HepG2 (cell line): ENCODE results near the gene ITCH. TPM values are rescaled to one million over a fixed set of nuclear protein-coding genes. Genes with fewer than 3 reads are reported as not detected.
A peak's percentile ranks its signal among the peaks of the same experiment; 100 is the strongest.

ENCODE experiments used
- FOXK1 ChIP-seq: sonication (generic); formaldehyde crosslinking; IDR thresholded peaks from 2 replicates; pipeline ENCODE4 v1.4.0; 2020; ENCODE audit warnings: low read depth, missing genetic modification reagents, borderline replicate concordance
- HMG20B ChIP-seq: conservative IDR thresholded peaks from 2 replicates; pipeline ENCODE4 v1.6.1; 2016; ENCODE audit warnings: missing genetic modification reagents, missing compliant biosample characterization
- JUNB ChIP-seq: sonication (generic); formaldehyde crosslinking; IDR thresholded peaks from 2 replicates; pipeline ENCODE4 v1.8.0; 2022; ENCODE audit warnings: missing genetic modification reagents, mild to moderate bottlenecking, borderline replicate concordance
- REL ChIP-seq: sonication (generic); formaldehyde crosslinking; conservative IDR thresholded peaks from 2 replicates; pipeline ENCODE4 v1.8.0; 2022; ENCODE audit warnings: mild to moderate bottlenecking, missing genetic modification reagents, moderate library complexity
- RFX3 ChIP-seq: IDR thresholded peaks from 2 replicates; pipeline ENCODE4 v1.6.1; 2016; ENCODE audit warnings: missing biosample characterization, missing genetic modification reagents
- TAF1 ChIP-seq: sonication (generic); formaldehyde crosslinking; IDR thresholded peaks from 2 replicates; pipeline ENCODE4 v1.4.0; 2020; ENCODE audit warnings: missing genetic modification reagents
- ZNF160 ChIP-seq: sonication (generic); formaldehyde crosslinking; IDR thresholded peaks from 2 replicates; pipeline ENCODE4 v1.8.0; 2022; ENCODE audit warnings: mild to moderate bottlenecking, inconsistent platforms, missing genetic modification reagents
- ZNF260 ChIP-seq: sonication (generic); formaldehyde crosslinking; IDR thresholded peaks from 2 replicates; pipeline ENCODE4 v1.4.0; 2020; ENCODE audit warnings: missing genetic modification reagents, low read depth, mild to moderate bottlenecking, borderline replicate concordance
- ZNF33B ChIP-seq: sonication (generic); formaldehyde crosslinking; IDR thresholded peaks from 2 replicates; pipeline ENCODE4 v1.5.1; 2020; ENCODE audit warnings: mild to moderate bottlenecking, missing genetic modification reagents
- ZNF780A ChIP-seq: sonication (generic); formaldehyde crosslinking; IDR thresholded peaks from 2 replicates; pipeline ENCODE4 v1.8.0; 2022; ENCODE audit warnings: mild to moderate bottlenecking, missing genetic modification reagents, moderate library complexity
- ZNF841 ChIP-seq: sonication (generic); formaldehyde crosslinking; IDR thresholded peaks from 2 replicates; pipeline ENCODE4 v1.8.1; 2023; ENCODE audit warnings: missing genetic modification reagents, borderline replicate concordance
- polyA plus RNA-seq, 8 experiments: library from polyadenylated mRNA; depleted of rRNA in 3 of 8; stranded (reverse) in 7 of 8; unstranded in 1 of 8; fragments of >200 nt; fragmentation: Illumina TruSeq in 4 of 8; extraction: Trizol in 4 of 8; gene quantifications; 2 replicates each; pipeline versions ENCODE4 v1.2.1 to v1.2.3, GENCODE V29; 2011 to 2016; ENCODE audit warnings: low read depth in 4 of 8, missing spikeins in 1 of 8, mixed read lengths in 1 of 8; ENCODE audit not compliant: insufficient read depth in 1 of 8
- total RNA-seq, 5 experiments: library from RNA; depleted of rRNA; stranded (reverse); fragments of >200 nt; fragmentation: Illumina TruSeq; extraction: Trizol; gene quantifications; 2 replicates each; pipeline ENCODE4 v1.2.3, GENCODE V29; 2016; ENCODE audit warnings: low read depth in 1 of 5
- TF ChIP-seq, protein P1 (sequence below): IDR thresholded peaks from 2 replicates; pipeline ENCODE4 v1.6.1; 2018; ENCODE audit warnings: missing genetic modification reagents, mild to moderate bottlenecking, missing compliant biosample characterization
- TF ChIP-seq, protein P2 (sequence below): IDR thresholded peaks from 2 replicates; pipeline ENCODE4 v1.6.1; 2018; ENCODE audit warnings: missing genetic modification reagents
- TF ChIP-seq, protein P3 (sequence below): sonication (generic); formaldehyde crosslinking; IDR thresholded peaks from 2 replicates; pipeline ENCODE4 v1.9.0; 2021; ENCODE audit warnings: mild to moderate bottlenecking, missing genetic modification reagents
- TF ChIP-seq, protein P4 (sequence below): sonication (generic); formaldehyde crosslinking; IDR thresholded peaks from 2 replicates; pipeline ENCODE4 v1.5.0; 2020; ENCODE audit warnings: missing genetic modification reagents
- TF ChIP-seq, protein P5 (sequence below): sonication (generic); formaldehyde crosslinking; IDR thresholded peaks from 2 replicates; pipeline ENCODE4 v1.8.0; 2022; ENCODE audit warnings: low read depth, missing genetic modification reagents

ITCH gene
- total and polyA plus RNA-seq, 2 of the 13 experiments (the other 11 are each of a cell fraction or from before 2014, with no cell fraction given) = 20.5 to 112 TPM

DNA sequence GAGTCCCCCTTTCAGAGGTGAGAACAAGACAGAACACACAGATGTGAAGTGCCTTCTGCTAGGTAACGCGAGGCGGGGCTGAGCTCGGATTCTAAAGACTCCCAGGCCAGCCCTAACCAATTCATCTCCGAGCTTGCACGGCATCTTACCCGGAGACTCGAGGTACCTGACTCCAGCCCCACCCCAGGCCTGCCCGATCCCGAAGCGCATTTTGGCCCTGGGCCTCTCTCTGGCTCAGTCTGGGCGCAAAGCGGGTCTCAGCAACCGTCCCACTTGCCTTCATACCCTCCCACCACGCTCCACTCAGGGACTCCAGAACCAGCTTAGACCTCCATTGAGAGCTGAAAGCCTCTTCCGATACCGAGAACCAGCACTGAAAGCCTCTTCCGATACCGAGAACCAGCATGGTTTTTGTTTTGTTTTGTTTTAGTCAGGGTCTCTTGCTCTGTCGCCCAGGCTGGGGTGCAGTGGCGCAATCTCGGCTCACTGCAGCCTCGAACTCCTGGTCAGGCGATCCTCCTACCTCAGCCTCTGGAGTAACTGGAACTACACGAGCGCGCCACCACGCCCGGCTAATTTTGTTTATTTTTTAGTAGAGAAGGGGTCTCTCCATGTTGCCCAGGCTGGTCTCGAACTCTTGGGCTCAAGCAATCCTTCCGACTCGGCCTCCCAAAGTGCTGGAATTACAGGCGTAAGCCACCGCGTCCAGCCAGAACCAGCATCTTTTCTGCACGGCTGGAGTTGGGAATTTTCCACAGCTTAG lies 152.6 kb downstream of the ITCH start (continued):
- TF ChIP-seq ZNF780A (CRISPR knock-in tag) = no peak; the same call in 1 of the 2 replicates
- no peak for TF ChIP-seq ZNF841 (CRISPR knock-in tag)
- TF ChIP-seq, protein P1, sequence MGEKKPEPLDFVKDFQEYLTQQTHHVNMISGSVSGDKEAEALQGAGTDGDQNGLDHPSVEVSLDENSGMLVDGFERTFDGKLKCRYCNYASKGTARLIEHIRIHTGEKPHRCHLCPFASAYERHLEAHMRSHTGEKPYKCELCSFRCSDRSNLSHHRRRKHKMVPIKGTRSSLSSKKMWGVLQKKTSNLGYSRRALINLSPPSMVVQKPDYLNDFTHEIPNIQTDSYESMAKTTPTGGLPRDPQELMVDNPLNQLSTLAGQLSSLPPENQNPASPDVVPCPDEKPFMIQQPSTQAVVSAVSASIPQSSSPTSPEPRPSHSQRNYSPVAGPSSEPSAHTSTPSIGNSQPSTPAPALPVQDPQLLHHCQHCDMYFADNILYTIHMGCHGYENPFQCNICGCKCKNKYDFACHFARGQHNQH = no peak; the same call in 1 of the 2 replicates
- no peak; the same call in 1 of the 2 replicates for TF ChIP-seq TAF1 (CRISPR knock-in tag)
- no peak for TF ChIP-seq REL
- TF ChIP-seq, protein P2, sequence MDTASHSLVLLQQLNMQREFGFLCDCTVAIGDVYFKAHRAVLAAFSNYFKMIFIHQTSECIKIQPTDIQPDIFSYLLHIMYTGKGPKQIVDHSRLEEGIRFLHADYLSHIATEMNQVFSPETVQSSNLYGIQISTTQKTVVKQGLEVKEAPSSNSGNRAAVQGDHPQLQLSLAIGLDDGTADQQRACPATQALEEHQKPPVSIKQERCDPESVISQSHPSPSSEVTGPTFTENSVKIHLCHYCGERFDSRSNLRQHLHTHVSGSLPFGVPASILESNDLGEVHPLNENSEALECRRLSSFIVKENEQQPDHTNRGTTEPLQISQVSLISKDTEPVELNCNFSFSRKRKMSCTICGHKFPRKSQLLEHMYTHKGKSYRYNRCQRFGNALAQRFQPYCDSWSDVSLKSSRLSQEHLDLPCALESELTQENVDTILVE (CRISPR knock-in tag) = no peak
- TF ChIP-seq, protein P3, sequence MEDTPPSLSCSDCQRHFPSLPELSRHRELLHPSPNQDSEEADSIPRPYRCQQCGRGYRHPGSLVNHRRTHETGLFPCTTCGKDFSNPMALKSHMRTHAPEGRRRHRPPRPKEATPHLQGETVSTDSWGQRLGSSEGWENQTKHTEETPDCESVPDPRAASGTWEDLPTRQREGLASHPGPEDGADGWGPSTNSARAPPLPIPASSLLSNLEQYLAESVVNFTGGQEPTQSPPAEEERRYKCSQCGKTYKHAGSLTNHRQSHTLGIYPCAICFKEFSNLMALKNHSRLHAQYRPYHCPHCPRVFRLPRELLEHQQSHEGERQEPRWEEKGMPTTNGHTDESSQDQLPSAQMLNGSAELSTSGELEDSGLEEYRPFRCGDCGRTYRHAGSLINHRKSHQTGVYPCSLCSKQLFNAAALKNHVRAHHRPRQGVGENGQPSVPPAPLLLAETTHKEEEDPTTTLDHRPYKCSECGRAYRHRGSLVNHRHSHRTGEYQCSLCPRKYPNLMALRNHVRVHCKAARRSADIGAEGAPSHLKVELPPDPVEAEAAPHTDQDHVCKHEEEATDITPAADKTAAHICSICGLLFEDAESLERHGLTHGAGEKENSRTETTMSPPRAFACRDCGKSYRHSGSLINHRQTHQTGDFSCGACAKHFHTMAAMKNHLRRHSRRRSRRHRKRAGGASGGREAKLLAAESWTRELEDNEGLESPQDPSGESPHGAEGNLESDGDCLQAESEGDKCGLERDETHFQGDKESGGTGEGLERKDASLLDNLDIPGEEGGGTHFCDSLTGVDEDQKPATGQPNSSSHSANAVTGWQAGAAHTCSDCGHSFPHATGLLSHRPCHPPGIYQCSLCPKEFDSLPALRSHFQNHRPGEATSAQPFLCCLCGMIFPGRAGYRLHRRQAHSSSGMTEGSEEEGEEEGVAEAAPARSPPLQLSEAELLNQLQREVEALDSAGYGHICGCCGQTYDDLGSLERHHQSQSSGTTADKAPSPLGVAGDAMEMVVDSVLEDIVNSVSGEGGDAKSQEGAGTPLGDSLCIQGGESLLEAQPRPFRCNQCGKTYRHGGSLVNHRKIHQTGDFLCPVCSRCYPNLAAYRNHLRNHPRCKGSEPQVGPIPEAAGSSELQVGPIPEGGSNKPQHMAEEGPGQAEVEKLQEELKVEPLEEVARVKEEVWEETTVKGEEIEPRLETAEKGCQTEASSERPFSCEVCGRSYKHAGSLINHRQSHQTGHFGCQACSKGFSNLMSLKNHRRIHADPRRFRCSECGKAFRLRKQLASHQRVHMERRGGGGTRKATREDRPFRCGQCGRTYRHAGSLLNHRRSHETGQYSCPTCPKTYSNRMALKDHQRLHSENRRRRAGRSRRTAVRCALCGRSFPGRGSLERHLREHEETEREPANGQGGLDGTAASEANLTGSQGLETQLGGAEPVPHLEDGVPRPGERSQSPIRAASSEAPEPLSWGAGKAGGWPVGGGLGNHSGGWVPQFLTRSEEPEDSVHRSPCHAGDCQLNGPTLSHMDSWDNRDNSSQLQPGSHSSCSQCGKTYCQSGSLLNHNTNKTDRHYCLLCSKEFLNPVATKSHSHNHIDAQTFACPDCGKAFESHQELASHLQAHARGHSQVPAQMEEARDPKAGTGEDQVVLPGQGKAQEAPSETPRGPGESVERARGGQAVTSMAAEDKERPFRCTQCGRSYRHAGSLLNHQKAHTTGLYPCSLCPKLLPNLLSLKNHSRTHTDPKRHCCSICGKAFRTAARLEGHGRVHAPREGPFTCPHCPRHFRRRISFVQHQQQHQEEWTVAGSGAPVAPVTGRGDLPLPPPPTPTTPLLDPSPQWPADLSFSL = 0 out of 2 replicates have a peak, but pooled peaks have one; percentile 8
- TF ChIP-seq ZNF33B (CRISPR knock-in tag) = peak; percentile 22; the same call in 1 of the 2 replicates
- no peak; the same call in 1 of the 2 replicates for TF ChIP-seq FOXK1 (CRISPR knock-in tag)
- TF ChIP-seq HMG20B (CRISPR knock-in tag) = no peak
- TF ChIP-seq ZNF260 = no peak
- TF ChIP-seq ZNF160 (CRISPR knock-in tag) = peak; percentile 69; the same call in 1 of the 2 replicates
- TF ChIP-seq, protein P4, sequence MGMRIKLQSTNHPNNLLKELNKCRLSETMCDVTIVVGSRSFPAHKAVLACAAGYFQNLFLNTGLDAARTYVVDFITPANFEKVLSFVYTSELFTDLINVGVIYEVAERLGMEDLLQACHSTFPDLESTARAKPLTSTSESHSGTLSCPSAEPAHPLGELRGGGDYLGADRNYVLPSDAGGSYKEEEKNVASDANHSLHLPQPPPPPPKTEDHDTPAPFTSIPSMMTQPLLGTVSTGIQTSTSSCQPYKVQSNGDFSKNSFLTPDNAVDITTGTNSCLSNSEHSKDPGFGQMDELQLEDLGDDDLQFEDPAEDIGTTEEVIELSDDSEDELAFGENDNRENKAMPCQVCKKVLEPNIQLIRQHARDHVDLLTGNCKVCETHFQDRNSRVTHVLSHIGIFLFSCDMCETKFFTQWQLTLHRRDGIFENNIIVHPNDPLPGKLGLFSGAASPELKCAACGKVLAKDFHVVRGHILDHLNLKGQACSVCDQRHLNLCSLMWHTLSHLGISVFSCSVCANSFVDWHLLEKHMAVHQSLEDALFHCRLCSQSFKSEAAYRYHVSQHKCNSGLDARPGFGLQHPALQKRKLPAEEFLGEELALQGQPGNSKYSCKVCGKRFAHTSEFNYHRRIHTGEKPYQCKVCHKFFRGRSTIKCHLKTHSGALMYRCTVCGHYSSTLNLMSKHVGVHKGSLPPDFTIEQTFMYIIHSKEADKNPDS (CRISPR knock-in tag) = no peak
- TF ChIP-seq, protein P5, sequence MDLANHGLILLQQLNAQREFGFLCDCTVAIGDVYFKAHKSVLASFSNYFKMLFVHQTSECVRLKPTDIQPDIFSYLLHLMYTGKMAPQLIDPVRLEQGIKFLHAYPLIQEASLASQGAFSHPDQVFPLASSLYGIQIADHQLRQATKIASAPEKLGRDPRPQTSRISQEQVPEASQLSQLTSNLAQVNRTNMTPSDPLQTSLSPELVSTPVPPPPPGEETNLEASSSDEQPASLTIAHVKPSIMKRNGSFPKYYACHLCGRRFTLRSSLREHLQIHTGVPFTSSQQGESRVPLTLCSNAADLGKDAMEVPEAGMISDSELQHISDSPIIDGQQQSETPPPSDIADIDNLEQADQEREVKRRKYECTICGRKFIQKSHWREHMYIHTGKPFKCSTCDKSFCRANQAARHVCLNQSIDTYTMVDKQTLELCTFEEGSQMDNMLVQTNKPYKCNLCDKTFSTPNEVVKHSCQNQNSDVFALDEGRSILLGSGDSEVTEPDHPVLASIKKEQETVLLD (CRISPR knock-in tag) = no peak
- no peak for TF ChIP-seq JUNB (CRISPR knock-in tag)
- TF ChIP-seq RFX3 (CRISPR knock-in tag) = no peak
